ENCODE data around the gene HIVEP3.

The HIVEP3 gene

DNA sequence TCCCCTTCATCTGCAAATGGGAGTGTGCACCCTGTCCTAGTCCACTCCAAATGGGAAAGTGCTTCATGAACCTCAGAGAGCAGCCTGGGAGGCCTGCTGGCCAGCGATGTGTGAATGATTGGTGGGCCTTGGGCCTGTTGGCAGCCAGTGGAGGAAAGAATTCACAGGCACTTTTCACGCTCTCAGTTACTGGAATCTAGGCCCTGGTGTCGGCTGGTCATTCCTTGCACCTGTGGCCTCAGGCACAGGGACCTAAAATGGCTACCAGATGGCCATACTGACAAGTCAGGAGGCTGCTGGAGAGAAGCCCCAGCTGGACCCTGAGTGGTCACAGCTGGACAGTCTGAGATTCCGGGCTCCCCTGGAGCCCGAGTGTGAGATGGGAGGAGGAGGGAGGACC, 415.8 kb downstream of the HIVEP3 start:
- Histone ChIP-seq H3K9me3 (ENCODE audit: control insufficient read depth, insufficient read depth, low read depth, low read length) (no peaks in the 10 kb centered on the region), H3K36me3 (ENCODE audit: control insufficient read depth in 2 of 2, insufficient read depth in 1 of 2, low read length in 2 of 2) (no peaks in the 10 kb centered on the region), H3K4me3 (ENCODE audit: low read depth, low read length) (no peak overlapping the region), H3K4me1 (ENCODE audit: control insufficient read depth, insufficient read depth, low read length) (no peaks in the 10 kb centered on the region), H3K27ac (ENCODE audit: extremely low read depth, low read depth, low read length) (no peak overlapping the region)
- ChIA-PET CTCF (interaction anchor here (1.2 to 2.8 kb wide), 2 partner anchors 10 to 69 kb away, joined by 3 to 10 read pairs; no protein-coding TSS in a partner anchor), POLR2A (no interaction called here)
- TF ChIP-seq ZNF654 (tag by site-specific recombination; IDR thresholded peaks at IDR 0.05; ENCODE audit: low read depth): no peak
- no peak for TF ChIP-seq ZNF664 (tag by site-specific recombination; IDR thresholded peaks at IDR 0.05)
- TF ChIP-seq, protein P1, sequence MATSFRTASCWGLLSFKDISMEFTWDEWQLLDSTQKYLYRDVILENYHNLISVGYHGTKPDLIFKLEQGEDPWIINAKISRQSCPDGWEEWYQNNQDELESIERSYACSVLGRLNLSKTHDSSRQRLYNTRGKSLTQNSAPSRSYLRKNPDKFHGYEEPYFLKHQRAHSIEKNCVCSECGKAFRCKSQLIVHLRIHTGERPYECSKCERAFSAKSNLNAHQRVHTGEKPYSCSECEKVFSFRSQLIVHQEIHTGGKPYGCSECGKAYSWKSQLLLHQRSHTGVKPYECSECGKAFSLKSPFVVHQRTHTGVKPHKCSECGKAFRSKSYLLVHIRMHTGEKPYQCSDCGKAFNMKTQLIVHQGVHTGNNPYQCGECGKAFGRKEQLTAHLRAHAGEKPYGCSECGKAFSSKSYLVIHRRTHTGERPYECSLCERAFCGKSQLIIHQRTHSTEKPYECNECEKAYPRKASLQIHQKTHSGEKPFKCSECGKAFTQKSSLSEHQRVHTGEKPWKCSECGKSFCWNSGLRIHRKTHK (tag by site-specific recombination; IDR thresholded peaks at IDR 0.05): no peak
- TF ChIP-seq, protein P2, sequence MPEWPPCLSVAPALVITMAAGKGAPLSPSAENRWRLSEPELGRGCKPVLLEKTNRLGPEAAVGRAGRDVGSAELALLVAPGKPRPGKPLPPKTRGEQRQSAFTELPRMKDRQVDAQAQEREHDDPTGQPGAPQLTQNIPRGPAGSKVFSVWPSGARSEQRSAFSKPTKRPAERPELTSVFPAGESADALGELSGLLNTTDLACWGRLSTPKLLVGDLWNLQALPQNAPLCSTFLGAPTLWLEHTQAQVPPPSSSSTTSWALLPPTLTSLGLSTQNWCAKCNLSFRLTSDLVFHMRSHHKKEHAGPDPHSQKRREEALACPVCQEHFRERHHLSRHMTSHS (tag by site-specific recombination; IDR thresholded peaks at IDR 0.05): no peak
- no peak for TF ChIP-seq GFI1B (tag by site-specific recombination; IDR thresholded peaks at IDR 0.05)
- TF ChIP-seq ZNF585B (tag by site-specific recombination; IDR thresholded peaks at IDR 0.05): no peak
- TF ChIP-seq, protein P3, sequence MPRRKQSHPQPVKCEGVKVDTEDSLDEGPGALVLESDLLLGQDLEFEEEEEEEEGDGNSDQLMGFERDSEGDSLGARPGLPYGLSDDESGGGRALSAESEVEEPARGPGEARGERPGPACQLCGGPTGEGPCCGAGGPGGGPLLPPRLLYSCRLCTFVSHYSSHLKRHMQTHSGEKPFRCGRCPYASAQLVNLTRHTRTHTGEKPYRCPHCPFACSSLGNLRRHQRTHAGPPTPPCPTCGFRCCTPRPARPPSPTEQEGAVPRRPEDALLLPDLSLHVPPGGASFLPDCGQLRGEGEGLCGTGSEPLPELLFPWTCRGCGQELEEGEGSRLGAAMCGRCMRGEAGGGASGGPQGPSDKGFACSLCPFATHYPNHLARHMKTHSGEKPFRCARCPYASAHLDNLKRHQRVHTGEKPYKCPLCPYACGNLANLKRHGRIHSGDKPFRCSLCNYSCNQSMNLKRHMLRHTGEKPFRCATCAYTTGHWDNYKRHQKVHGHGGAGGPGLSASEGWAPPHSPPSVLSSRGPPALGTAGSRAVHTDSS (tag by site-specific recombination; IDR thresholded peaks at IDR 0.05): no peak
- TF ChIP-seq ZNF248 (tag by site-specific recombination; IDR thresholded peaks at IDR 0.05): no peak
- TF ChIP-seq, protein P4, sequence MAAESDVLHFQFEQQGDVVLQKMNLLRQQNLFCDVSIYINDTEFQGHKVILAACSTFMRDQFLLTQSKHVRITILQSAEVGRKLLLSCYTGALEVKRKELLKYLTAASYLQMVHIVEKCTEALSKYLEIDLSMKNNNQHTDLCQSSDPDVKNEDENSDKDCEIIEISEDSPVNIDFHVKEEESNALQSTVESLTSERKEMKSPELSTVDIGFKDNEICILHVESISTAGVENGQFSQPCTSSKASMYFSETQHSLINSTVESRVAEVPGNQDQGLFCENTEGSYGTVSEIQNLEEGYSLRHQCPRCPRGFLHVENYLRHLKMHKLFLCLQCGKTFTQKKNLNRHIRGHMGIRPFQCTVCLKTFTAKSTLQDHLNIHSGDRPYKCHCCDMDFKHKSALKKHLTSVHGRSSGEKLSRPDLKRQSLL (tag by site-specific recombination; IDR thresholded peaks at IDR 0.05): no peak

DNA sequence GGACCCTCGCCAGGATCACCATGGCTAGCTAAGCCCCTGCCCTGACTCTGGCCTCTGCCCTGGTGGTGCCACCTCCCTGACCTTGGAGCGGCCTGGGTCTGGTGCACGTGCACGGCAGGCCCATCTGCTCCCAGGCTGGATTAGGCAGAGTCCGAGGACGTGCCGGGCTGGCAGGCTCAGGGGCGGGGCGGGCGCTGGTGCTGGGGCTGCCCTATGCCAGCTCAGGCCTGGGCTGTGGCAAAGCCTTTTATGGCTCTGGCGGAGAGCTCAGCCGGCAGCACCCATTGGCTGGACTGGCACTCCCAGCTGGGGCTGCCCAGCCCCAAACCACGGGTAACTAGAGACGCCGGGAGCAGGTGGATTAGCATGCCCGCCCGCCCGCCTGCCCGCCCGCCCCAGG, 417.1 kb downstream of the HIVEP3 start:
- peaks cover under 1% of the 10 kb centered on the region; the same call in 1 of the 2 replicates for H3K4me1 ChIP-seq (ENCODE audit: control insufficient read depth, insufficient read depth, low read length)
- CTCF ChIA-PET: interaction anchor here (0.8 to 2.8 kb wide), 3 partner anchors 9 to 14 kb away, joined by 3 to 10 read pairs (median 5); no protein-coding TSS in a partner anchor

DNA sequence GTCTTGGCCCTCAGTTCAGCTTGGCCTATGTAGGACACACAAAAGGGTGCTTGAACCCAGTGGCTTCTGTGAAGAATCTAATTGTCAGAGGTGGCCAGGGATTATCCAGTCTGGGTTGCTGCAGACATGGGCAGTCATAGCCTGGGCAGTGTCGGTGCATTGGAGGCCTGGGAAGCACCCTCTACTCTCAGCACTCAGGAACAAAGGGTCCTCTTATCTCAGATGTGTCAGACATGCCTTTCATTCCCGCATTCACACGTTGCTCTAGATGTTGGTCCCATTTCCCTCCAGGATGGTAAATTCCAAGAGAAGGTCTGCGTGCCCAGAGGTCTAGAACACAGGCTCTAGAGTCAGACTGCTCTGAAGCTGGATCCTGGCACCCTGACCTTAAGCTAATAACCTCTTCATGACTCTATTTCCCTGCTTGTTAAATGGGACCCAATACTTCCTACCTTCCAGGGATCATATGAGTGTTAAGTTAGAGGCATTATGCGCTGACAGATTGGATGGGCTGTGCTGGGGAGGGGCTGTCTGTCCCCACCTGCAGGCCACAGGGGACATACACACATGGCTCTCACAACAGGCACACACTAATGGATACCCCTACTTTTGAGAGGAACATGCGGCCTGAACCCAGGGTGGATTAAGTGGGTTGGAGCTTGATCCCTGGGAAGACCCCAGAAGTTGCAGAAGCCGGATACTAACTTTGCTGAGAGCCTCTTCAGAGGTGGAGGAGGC, 417.8 kb downstream of the HIVEP3 start:
- CTCF ChIA-PET: interaction anchor here (0.8 to 3.4 kb wide), 4 partner anchors 8 to 15 kb away, joined by 3 to 13 read pairs (median 8); no protein-coding TSS in a partner anchor
- Histone ChIP-seq H3K9me3 (ENCODE audit: control insufficient read depth, insufficient read depth, low read depth, low read length) (no peaks in the 10 kb centered on the region), H3K4me3 (ENCODE audit: low read depth, low read length) (no peak overlapping the region), H3K27ac (ENCODE audit: extremely low read depth, low read depth, low read length) (no peak overlapping the region), H3K4me1 (ENCODE audit: control insufficient read depth, insufficient read depth, low read length) (peaks cover 2% of the 10 kb centered on the region; the same call in 1 of the 2 replicates), H3K36me3 (ENCODE audit: control insufficient read depth in 2 of 2, insufficient read depth in 1 of 2, low read length in 2 of 2) (no peaks in the 10 kb centered on the region)
- TF ChIP-seq ZSCAN16 (tag by site-specific recombination; IDR thresholded peaks at IDR 0.05) (no peak), PRDM1 (tag by site-specific recombination; IDR thresholded peaks at IDR 0.05) (no peak), ZBTB8A (tag by site-specific recombination; IDR thresholded peaks at IDR 0.05) (no peak), ZBTB21 (tag by site-specific recombination; IDR thresholded peaks at IDR 0.05) (no peak), YY1 (tag by site-specific recombination; IDR thresholded peaks at IDR 0.05) (no peak), OVOL3 (tag by site-specific recombination; IDR thresholded peaks at IDR 0.05) (no peak)
- TF ChIP-seq, protein P5, sequence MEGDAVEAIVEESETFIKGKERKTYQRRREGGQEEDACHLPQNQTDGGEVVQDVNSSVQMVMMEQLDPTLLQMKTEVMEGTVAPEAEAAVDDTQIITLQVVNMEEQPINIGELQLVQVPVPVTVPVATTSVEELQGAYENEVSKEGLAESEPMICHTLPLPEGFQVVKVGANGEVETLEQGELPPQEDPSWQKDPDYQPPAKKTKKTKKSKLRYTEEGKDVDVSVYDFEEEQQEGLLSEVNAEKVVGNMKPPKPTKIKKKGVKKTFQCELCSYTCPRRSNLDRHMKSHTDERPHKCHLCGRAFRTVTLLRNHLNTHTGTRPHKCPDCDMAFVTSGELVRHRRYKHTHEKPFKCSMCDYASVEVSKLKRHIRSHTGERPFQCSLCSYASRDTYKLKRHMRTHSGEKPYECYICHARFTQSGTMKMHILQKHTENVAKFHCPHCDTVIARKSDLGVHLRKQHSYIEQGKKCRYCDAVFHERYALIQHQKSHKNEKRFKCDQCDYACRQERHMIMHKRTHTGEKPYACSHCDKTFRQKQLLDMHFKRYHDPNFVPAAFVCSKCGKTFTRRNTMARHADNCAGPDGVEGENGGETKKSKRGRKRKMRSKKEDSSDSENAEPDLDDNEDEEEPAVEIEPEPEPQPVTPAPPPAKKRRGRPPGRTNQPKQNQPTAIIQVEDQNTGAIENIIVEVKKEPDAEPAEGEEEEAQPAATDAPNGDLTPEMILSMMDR (tag by site-specific recombination; IDR thresholded peaks at IDR 0.05): 0 out of 2 replicates have a peak, but pooled peaks have one; percentile 25
- TF ChIP-seq, protein P6, sequence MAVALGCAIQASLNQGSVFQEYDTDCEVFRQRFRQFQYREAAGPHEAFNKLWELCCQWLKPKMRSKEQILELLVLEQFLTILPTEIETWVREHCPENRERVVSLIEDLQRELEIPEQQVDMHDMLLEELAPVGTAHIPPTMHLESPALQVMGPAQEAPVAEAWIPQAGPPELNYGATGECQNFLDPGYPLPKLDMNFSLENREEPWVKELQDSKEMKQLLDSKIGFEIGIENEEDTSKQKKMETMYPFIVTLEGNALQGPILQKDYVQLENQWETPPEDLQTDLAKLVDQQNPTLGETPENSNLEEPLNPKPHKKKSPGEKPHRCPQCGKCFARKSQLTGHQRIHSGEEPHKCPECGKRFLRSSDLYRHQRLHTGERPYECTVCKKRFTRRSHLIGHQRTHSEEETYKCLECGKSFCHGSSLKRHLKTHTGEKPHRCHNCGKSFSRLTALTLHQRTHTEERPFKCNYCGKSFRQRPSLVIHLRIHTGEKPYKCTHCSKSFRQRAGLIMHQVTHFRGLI (tag by site-specific recombination; IDR thresholded peaks at IDR 0.05): no peak
- POLR2A ChIA-PET: no interaction called here

More for the DNA sequence above, 417.1 kb downstream of the HIVEP3 start:
- H3K36me3 ChIP-seq (ENCODE audit: control insufficient read depth in 2 of 2, insufficient read depth in 1 of 2, low read length in 2 of 2): no peaks in the 10 kb centered on the region
- no peak overlapping the region for H3K27ac ChIP-seq (ENCODE audit: extremely low read depth, low read depth, low read length)
- no peaks in the 10 kb centered on the region for H3K9me3 ChIP-seq (ENCODE audit: control insufficient read depth, insufficient read depth, low read depth, low read length)
- POLR2A ChIA-PET: no interaction called here
- H3K4me3 ChIP-seq (ENCODE audit: low read depth, low read length): no peak overlapping the region
- TF ChIP-seq YY1 (tag by site-specific recombination; IDR thresholded peaks at IDR 0.05): no peak

Data from HEK293 (cell line).